GM23248 (cell line): ENCODE results near the gene PKLR.

Experiments
- EZH2 ChIP-seq: fragments of 200-600 bp; sonication (generic); IDR thresholded peaks from 2 replicates; pipeline ENCODE4 v1.6.1; 2018; ENCODE audit warnings: antibody characterized with exemption, mild to moderate bottlenecking; ENCODE audit not compliant: insufficient read depth, poor library complexity, severe bottlenecking
- EZH2phosphoT487 ChIP-seq: fragments of 200-600 bp; sonication (generic); IDR thresholded peaks from 2 replicates; pipeline ENCODE4 v1.6.1; 2018; ENCODE audit warnings: antibody characterized with exemption, moderate library complexity, mild to moderate bottlenecking, low read depth; ENCODE audit not compliant: insufficient read depth

- no peak for TF ChIP-seq EZH2phosphoT487
- no peak for TF ChIP-seq EZH2
Observed at GRCh38 chr1:155277902-155278688, 23.1 kb downstream of the PKLR start.
